Urinary bladder (tissue), 4 donors: ENCODE data around the gene MLPH. TPM values are rescaled to one million over a fixed set of nuclear protein-coding genes. Genes with fewer than 3 reads are reported as not detected.
"Not testable (repeated sequence)": the region's sequence is repeated elsewhere in the genome, so short reads cannot be mapped to it uniquely, and the experiment has no call there.

ENCODE experiments used
- DNase-seq: peaks from one replicate; pipeline ENCODE4 v3.0.0-alpha.2; 2015; ENCODE audit errors: extremely low spot score
- H3K27ac ChIP-seq: one replicate; pipeline ENCODE4 v1.5.1; 2013; ENCODE audit warnings: low read depth, mild to moderate bottlenecking, moderate library complexity
- H3K36me3 ChIP-seq: one replicate; pipeline ENCODE4 v1.6.1; 2013; ENCODE audit warnings: mild to moderate bottlenecking, moderate library complexity; ENCODE audit not compliant: insufficient read depth
- H3K4me1 ChIP-seq: one replicate; pipeline ENCODE4 v1.6.1; 2013; ENCODE audit warnings: mild to moderate bottlenecking, moderate library complexity; ENCODE audit not compliant: insufficient read depth
- H3K4me3 ChIP-seq: one replicate; pipeline ENCODE4 v1.5.1; 2013; ENCODE audit warnings: low read depth, low read length
- WGBS: extraction: QIAGEN DNeasy Blood & Tissue Kit; methylation state at CpG from one replicate; pipeline ENCODE4 v1.1.7; 2013; 5-methylcytosine and 5-hydroxymethylcytosine counted together
- polyA plus RNA-seq: library from polyadenylated mRNA; stranded (reverse); fragments of 200-250 nt; gene quantifications from one replicate; pipeline ENCODE4 v1.2.3, GENCODE V29; 2013
- total RNA-seq: library from RNA; depleted of rRNA; stranded (reverse); fragments of >200 nt; gene quantifications from one replicate; pipeline ENCODE4 v1.2.3, GENCODE V29; 2014
- donor health status: healthy with polysubstance abuse.
- donor health status: healthy.

The MLPH gene
- total and polyA plus RNA-seq, 2 donors = 11.7 to 14.2 TPM

GRCh38 chr2:237591141-237591881 lies 104.3 kb downstream of the MLPH start:
- no peaks in the 10 kb centered on the region for H3K36me3 ChIP-seq
- no peak overlapping the region for H3K27ac ChIP-seq
- 71% methylated on average over 19 of the region's 19 CpGs for WGBS
- H3K4me1 ChIP-seq = no peaks in the 10 kb centered on the region
- DNase-seq = no peak
- H3K4me3 ChIP-seq = no peak overlapping the region

GRCh38 chr2:237592425-237592980 lies 105.5 kb downstream of the MLPH start:
- Histone ChIP-seq H3K4me3 (no peak overlapping the region), H3K36me3 (no peaks in the 10 kb centered on the region), H3K4me1 (no peaks in the 10 kb centered on the region), H3K27ac (no peak overlapping the region)
- WGBS = 95% methylated on average over 18 of the region's 18 CpGs
- DNase-seq = no peak

GRCh38 chr2:237593036-237593435 lies 106.0 kb downstream of the MLPH start:
- WGBS = 90% methylated on average over 10 of the region's 10 CpGs
- H3K27ac ChIP-seq = no peak overlapping the region
- H3K4me1 ChIP-seq = no peaks in the 10 kb centered on the region
- DNase-seq = no peak
- H3K4me3 ChIP-seq = no peak overlapping the region
- H3K36me3 ChIP-seq = no peaks in the 10 kb centered on the region

- 94% methylated on average over 17 of the region's 17 CpGs for WGBS
- no peak overlapping the region for H3K4me3 ChIP-seq
- H3K27ac ChIP-seq = no peak overlapping the region
- no peak for DNase-seq
- no peaks in the 10 kb centered on the region for H3K4me1 ChIP-seq
- H3K36me3 ChIP-seq = no peaks in the 10 kb centered on the region
Observed at GRCh38 chr2:237593596-237594320, 106.7 kb downstream of the MLPH start.

GRCh38 chr2:237594514-237594871 lies 107.4 kb downstream of the MLPH start:
- no peak for DNase-seq
- WGBS = 62% methylated on average over 5 of the region's 5 CpGs
- Histone ChIP-seq H3K4me1 (no peaks in the 10 kb centered on the region), H3K27ac (no peak overlapping the region), H3K36me3 (no peaks in the 10 kb centered on the region), H3K4me3 (no peak overlapping the region)

DNA sequence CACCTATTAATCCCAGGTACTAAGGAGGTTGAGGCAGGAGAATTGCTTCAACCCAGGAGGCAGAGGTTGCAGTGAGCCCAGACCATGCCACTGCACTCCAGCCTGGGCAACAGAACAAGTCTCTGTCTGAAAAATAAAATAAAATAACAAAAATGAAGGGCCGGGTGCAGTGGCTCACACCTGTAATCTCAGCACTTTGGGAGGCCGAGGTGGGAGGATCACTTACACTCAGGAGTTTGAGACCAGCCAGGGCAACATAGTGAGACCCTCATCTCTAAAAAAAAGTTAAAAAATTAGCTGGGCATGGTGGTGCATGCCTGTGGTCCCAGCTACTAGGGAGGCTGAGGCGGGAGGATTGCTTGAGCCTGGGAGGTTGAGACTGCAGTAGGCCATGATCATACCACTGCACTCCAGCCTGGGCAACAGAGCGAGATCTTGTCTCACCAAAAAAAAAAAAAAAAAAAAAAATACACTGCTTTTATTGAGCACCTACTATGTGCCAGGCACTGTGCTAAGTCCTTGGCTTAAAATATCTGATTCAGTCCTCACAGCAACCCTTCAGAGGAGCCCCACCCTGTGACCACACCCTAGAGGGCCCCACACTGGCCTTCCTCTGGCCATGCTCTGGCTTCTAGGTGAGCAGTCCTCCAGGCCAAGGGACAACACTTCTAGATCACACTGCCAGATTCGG lies 108.9 kb downstream of the MLPH start:
- H3K36me3 ChIP-seq, H3K4me1 ChIP-seq, DNase-seq, H3K27ac ChIP-seq, H3K4me3 ChIP-seq: not testable (repeated sequence)
- 92% methylated on average over 5 of the region's 5 CpGs for WGBS

DNA sequence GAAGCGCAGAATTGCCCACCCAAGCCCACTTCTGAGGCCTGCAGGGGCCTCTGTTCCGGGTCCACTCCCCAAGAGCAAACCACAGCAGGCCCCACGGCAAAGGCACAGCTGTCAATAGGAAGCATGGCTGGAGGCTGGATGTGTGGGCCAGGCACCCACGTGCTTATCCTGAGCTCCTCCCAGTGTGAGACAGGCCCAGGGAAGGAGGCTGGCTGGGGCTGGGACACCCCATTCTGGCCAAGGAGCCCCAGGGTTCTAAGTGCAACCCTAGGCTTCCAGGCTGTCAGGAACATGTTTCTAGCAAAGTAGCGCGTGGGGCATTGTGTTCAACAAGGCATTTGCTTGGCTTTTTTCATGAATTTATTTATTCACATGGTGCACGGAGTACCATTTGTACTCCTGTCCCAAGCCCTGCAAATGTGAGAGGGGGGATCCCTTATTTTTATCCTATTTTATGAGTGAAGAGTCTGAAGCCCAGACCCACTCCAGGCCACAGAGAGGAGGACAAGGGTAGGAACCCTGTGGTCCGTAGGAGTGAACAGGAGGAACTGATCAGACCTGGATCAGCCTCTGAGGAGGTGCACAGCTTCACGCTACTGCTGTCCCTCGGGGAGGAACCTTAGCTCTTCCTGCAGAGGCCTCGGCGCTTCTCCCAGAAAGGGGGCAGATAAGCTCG lies 109.6 kb downstream of the MLPH start:
- Histone ChIP-seq H3K36me3 (no peaks in the 10 kb centered on the region), H3K4me1 (no peaks in the 10 kb centered on the region), H3K4me3 (no peak overlapping the region), H3K27ac (no peak overlapping the region)
- 91% methylated on average over 13 of the region's 13 CpGs for WGBS
- DNase-seq = no peak

- Histone ChIP-seq H3K4me3 (no peak overlapping the region), H3K36me3 (no peaks in the 10 kb centered on the region), H3K27ac (no peak overlapping the region), H3K4me1 (no peaks in the 10 kb centered on the region)
- DNase-seq = no peak
- WGBS = 87% methylated on average over 29 of the region's 29 CpGs
Observed at GRCh38 chr2:237597196-237598145, 110.4 kb downstream of the MLPH start.

- DNase-seq = no peak
- H3K27ac ChIP-seq = no peak overlapping the region
- H3K4me1 ChIP-seq = no peaks in the 10 kb centered on the region
- 80% methylated on average over 14 of the region's 14 CpGs for WGBS
- no peak overlapping the region for H3K4me3 ChIP-seq
- no peaks in the 10 kb centered on the region for H3K36me3 ChIP-seq
Observed at GRCh38 chr2:237598468-237599208, 111.6 kb downstream of the MLPH start.

GRCh38 chr2:237599465-237600110 lies 112.5 kb downstream of the MLPH start:
- Histone ChIP-seq H3K36me3 (no peaks in the 10 kb centered on the region), H3K4me3 (no peak overlapping the region), H3K4me1 (no peaks in the 10 kb centered on the region), H3K27ac (no peak overlapping the region)
- DNase-seq = no peak
- WGBS = 72% methylated on average over 9 of the region's 9 CpGs

DNA sequence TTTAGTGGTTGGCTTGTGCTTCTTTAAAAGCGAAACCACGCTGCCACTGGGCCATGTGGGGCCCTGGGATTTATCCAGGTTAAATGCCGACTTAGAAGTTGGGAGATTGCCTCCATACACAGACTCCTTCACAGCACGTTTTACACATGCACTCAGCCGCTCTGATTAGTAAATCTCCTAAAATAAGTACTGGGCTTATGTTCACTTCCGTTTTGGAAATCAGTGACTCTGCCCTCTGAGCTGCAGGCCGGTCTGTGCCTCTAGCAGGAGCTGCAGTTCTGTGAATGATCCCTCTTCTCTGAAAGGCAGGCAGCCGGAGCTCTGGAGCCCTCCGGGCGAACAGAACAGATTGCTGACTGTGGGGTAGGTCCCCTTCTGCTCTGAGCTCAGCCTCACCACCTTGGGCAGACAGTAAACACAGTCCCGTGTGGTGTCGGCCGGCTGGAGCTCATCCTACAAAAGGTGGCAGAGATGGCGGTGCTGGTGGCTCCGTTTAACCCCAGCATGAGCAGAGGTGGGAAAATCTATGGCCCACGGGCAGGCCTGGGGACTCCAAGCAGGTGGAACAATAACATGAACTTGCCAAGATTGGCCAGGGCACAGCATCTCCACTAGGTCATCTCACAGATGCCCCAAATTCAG lies 113.3 kb downstream of the MLPH start:
- Histone ChIP-seq H3K4me1 (no peaks in the 10 kb centered on the region), H3K36me3 (no peaks in the 10 kb centered on the region), H3K4me3 (peak overlapping the region; percentile 8), H3K27ac (no peak overlapping the region)
- 28% methylated on average over 16 of the region's 16 CpGs for WGBS
- no peak for DNase-seq
